Activated T-helper 1 cell treated with Interleukin-2 at 50 U/mL for 16 hours (primary cell): ENCODE results near the gene ISG20.

Source experiments
- DNase-seq: peaks from one replicate; pipeline ENCODE4 v3.0.0-alpha.2; 2020; ENCODE audit warnings: low read depth

Gene ISG20

GRCh38 chr15:88638626-88639372 is at the start of gene ISG20:
ISG20 (plus strand) TSS chr15:88639016; CDS start chr15:88639367, 351 bp downstream.
- DNase-seq, result peak; percentile 96

GRCh38 chr15:88590759-88591158 is 48.1 kb upstream of the ISG20 start:
- DNase-seq, result no peak

- DNase-seq, result no peak
These were observed 47.4 kb upstream of the ISG20 start for GRCh38 chr15:88591384-88591783.

- no peak for DNase-seq
These were observed 34.9 kb upstream of the ISG20 start for GRCh38 chr15:88603885-88604284.

GRCh38 chr15:88604381-88605188 is 34.2 kb upstream of the ISG20 start:
- DNase-seq, result no peak

- no peak for DNase-seq
These were observed 33.4 kb upstream of the ISG20 start for GRCh38 chr15:88605189-88606069.

GRCh38 chr15:88606070-88606794 is 32.6 kb upstream of the ISG20 start:
- DNase-seq, result no peak

- DNase-seq, result no peak
These were observed 30.9 kb upstream of the ISG20 start for GRCh38 chr15:88607951-88608350.

- DNase-seq, result no peak
These were observed 30.1 kb upstream of the ISG20 start for GRCh38 chr15:88608607-88609181.

- DNase-seq, result no peak
These were observed 29.3 kb upstream of the ISG20 start for GRCh38 chr15:88609344-88610090.

GRCh38 chr15:88610701-88611231 is 28.1 kb upstream of the ISG20 start:
- no peak for DNase-seq

GRCh38 chr15:88612186-88612796 is 26.5 kb upstream of the ISG20 start:
- no peak for DNase-seq

GRCh38 chr15:88613074-88613944 is 25.5 kb upstream of the ISG20 start:
- DNase-seq, result no peak

GRCh38 chr15:88615303-88616107 is 23.3 kb upstream of the ISG20 start:
- DNase-seq, result no peak

GRCh38 chr15:88616240-88616639 is 22.6 kb upstream of the ISG20 start:
- DNase-seq, result no peak

GRCh38 chr15:88617031-88617722 is 21.6 kb upstream of the ISG20 start:
- DNase-seq, result no peak

- no peak for DNase-seq
These were observed 21.0 kb upstream of the ISG20 start for GRCh38 chr15:88617790-88618189.
